ENCODE results near the gene TIMM13.
"Not testable (repeated sequence)": the region's sequence is repeated elsewhere in the genome, so short reads cannot be mapped to it uniquely, and the experiment has no call there.

TIMM13 gene

GRCh38 chr19:2429917-2430535 lies 2.6 kb upstream of the TIMM13 start:
- no peak for DNase-seq

GRCh38 chr19:2428756-2429711 lies 1.6 kb upstream of the TIMM13 start:
- no peak for DNase-seq

GRCh38 chr19:2428321-2428690 lies 920 bp upstream of the TIMM13 start:
- DNase-seq = no peak

- DNase-seq = peak; percentile 61
Observed at GRCh38 chr19:2426611-2427428, 566 bp downstream of the TIMM13 start.

GRCh38 chr19:2425622-2426581 lies 1.5 kb downstream of the TIMM13 start:
- no peak for DNase-seq

- DNase-seq = no peak
Observed at GRCh38 chr19:2424686-2425621, 2.4 kb downstream of the TIMM13 start.

GRCh38 chr19:2423915-2424685 lies 3.3 kb downstream of the TIMM13 start:
- DNase-seq = no peak

- DNase-seq = no peak
Observed at GRCh38 chr19:2423071-2423914, 4.1 kb downstream of the TIMM13 start.

GRCh38 chr19:2421581-2422306 lies 5.6 kb downstream of the TIMM13 start:
- no peak for DNase-seq

GRCh38 chr19:2420490-2420889 lies 6.9 kb downstream of the TIMM13 start:
- no peak for DNase-seq

GRCh38 chr19:2419754-2420153 lies 7.6 kb downstream of the TIMM13 start:
- DNase-seq = no peak

GRCh38 chr19:2417881-2418406 lies 9.4 kb downstream of the TIMM13 start:
- no peak for DNase-seq

GRCh38 chr19:2417436-2417835 lies 9.9 kb downstream of the TIMM13 start:
- DNase-seq = not testable (repeated sequence)

- DNase-seq = no peak
Observed at GRCh38 chr19:2416321-2417097, 10.9 kb downstream of the TIMM13 start.

- no peak for DNase-seq
Observed at GRCh38 chr19:2415973-2416319, 11.4 kb downstream of the TIMM13 start.

- DNase-seq = no peak
Observed at GRCh38 chr19:2415281-2415972, 12.0 kb downstream of the TIMM13 start.

GRCh38 chr19:2413629-2414028 lies 13.8 kb downstream of the TIMM13 start:
- DNase-seq = no peak
